ENCODE data around the gene GPR153. TPM values are rescaled to one million over a fixed set of nuclear protein-coding genes. Genes with fewer than 3 reads are reported as not detected.
A peak's percentile ranks its signal among the peaks of the same experiment; 100 is the strongest.

The GPR153 gene
- total and polyA plus RNA-seq, 2 of the 13 experiments (the other 11 are each of a cell fraction or from before 2014, with no cell fraction given) = 0.22 to 0.31 TPM

DNA sequence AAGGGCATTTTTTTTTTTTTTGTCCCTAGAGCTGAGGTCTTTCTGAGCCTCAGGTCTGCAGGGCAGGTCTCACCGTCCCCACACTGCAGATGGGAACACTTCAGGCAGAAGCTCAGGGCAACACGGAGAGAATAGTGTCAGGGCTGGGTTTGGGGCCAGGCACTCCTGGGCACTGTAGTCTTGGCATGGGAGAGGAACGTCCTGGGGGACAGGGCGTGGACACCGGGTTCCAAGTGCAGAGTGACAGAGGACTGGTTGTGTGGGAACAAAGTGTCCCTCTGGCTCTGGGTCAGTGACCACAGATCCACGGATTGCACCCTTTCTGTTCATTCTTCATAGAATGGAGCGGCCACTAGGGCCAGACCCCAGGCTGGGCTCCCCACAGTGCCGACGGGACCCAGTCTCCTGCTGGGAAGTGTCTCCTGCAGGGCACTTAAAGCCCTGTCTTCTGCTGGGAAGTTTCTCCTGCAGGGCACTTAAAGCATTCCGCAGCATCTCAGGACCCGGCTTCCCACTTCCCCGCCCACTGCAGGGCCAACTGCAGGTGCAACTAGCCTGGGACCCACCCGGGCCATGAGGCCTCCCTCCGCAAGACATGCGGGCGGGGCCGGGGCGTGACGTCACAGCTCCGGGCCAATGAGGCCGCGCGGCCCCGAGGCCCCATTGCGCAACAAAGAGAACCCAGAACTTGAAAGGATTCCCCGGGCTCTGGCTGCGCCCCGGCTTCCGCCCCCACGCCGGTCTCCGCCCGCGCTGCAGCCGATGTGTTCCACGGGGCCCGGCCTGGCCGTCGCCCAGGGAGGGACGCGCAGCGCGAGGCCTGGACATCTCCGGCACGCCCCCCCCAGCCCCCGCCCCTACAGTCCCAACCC is 1.2 kb downstream of the GPR153 start:
- in situ Hi-C loops (cut with HindIII; ENCODE audit: extremely low pct_ligation_motif_present, low pct_unique_long_range_greater_than_20kb) (no loop called here), intact Hi-C loops (cut with micrococcal nuclease; ENCODE audit: unreplicated experiment) (no loop called here)
- Histone ChIP-seq H3K36me3 (replicated peaks in 1 of 2; ENCODE audit: control insufficient read depth in 1 of 2, insufficient read depth in 2 of 2, low read length in 2 of 2) (no peaks in the 10 kb centered on the region), H3K4me2 (ENCODE audit: low read depth, low read length) (peak overlapping the region; percentile 51), H3K79me2 (ENCODE audit: insufficient read depth, low read length) (no peaks in the 10 kb centered on the region), H3K4me1 (ENCODE audit: insufficient read depth, low read length) (peaks cover 25% of the 10 kb centered on the region), H3K4me3 (replicated peaks in 1 of 3; ENCODE audit: insufficient read depth in 1 of 3, low read depth in 2 of 3, low read length in 3 of 3) (peak overlapping the region in 2 of 3 experiments; percentile 54 to 63; a peak in 4 of 6 replicates), H2AFZ (ENCODE audit: low read length) (no peak overlapping the region), H3K27ac (ENCODE audit: extremely low read length, insufficient read depth, low read length) (no peak overlapping the region), H3K9ac (ENCODE audit: insufficient read depth, low read depth, low read length) (no peak overlapping the region), H3K27me3 (ENCODE audit: control insufficient read depth in 1 of 2, insufficient read depth in 2 of 2, low read length in 2 of 2) (peaks cover 0 to 7% of the 10 kb centered on the region in 2 experiments; a peak in 3 of 5 replicates), H3K9me3 (ENCODE audit: low read length) (no peaks in the 10 kb centered on the region), H4K20me1 (ENCODE audit: insufficient read depth, low read length) (no peaks in the 10 kb centered on the region)
- POLR2A ChIA-PET = interaction anchor here (1.3 kb wide), 1 partner anchor 24 kb away, joined by 4 read pairs; the partner anchor contains the start of gene ICMT
- ATAC-seq (peak; percentile 39), DNase-seq (ENCODE audit: low spot score) (peak; percentile 63), FAIRE-seq (no peak)
- BruUV-seq (replicated peaks) = no TSS peak
- WGBS (ENCODE audit: low lambda C conversion rate) = 9% methylated on average over 9 of the region's 46 CpGs
- CTCF ChIA-PET (ENCODE audit: low intra/inter-chr PET ratio, low total read pairs) = no interaction called here
- TF ChIP-seq ZNF335 (CRISPR knock-in tag; IDR thresholded peaks at IDR 0.05) = no peak
- no peak for TF ChIP-seq ZNF251 (CRISPR knock-in tag; IDR thresholded peaks at IDR 0.05)
- TF ChIP-seq, protein P1, sequence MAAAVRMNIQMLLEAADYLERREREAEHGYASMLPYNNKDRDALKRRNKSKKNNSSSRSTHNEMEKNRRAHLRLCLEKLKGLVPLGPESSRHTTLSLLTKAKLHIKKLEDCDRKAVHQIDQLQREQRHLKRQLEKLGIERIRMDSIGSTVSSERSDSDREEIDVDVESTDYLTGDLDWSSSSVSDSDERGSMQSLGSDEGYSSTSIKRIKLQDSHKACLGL (CRISPR knock-in tag; IDR thresholded peaks at IDR 0.05) = no peak
- 0 out of 2 replicates have a peak, but pooled peaks have one; percentile 15 for TF ChIP-seq ZNF629 (CRISPR knock-in tag; conservative IDR thresholded peaks at IDR 0.05)
- TF ChIP-seq, protein P2, sequence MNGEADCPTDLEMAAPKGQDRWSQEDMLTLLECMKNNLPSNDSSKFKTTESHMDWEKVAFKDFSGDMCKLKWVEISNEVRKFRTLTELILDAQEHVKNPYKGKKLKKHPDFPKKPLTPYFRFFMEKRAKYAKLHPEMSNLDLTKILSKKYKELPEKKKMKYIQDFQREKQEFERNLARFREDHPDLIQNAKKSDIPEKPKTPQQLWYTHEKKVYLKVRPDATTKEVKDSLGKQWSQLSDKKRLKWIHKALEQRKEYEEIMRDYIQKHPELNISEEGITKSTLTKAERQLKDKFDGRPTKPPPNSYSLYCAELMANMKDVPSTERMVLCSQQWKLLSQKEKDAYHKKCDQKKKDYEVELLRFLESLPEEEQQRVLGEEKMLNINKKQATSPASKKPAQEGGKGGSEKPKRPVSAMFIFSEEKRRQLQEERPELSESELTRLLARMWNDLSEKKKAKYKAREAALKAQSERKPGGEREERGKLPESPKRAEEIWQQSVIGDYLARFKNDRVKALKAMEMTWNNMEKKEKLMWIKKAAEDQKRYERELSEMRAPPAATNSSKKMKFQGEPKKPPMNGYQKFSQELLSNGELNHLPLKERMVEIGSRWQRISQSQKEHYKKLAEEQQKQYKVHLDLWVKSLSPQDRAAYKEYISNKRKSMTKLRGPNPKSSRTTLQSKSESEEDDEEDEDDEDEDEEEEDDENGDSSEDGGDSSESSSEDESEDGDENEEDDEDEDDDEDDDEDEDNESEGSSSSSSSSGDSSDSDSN (CRISPR knock-in tag; IDR thresholded peaks at IDR 0.05) = peak; percentile 48
- no peak for TF ChIP-seq HOXD1 (CRISPR knock-in tag; IDR thresholded peaks at IDR 0.05)
- 0 out of 2 replicates have a peak, but pooled peaks have one; percentile 38 for TF ChIP-seq TMF1 (CRISPR knock-in tag; IDR thresholded peaks at IDR 0.05; ENCODE audit: low read depth)
- TF ChIP-seq, protein P3, sequence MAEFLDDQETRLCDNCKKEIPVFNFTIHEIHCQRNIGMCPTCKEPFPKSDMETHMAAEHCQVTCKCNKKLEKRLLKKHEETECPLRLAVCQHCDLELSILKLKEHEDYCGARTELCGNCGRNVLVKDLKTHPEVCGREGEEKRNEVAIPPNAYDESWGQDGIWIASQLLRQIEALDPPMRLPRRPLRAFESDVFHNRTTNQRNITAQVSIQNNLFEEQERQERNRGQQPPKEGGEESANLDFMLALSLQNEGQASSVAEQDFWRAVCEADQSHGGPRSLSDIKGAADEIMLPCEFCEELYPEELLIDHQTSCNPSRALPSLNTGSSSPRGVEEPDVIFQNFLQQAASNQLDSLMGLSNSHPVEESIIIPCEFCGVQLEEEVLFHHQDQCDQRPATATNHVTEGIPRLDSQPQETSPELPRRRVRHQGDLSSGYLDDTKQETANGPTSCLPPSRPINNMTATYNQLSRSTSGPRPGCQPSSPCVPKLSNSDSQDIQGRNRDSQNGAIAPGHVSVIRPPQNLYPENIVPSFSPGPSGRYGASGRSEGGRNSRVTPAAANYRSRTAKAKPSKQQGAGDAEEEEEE (CRISPR knock-in tag; IDR thresholded peaks at IDR 0.05; ENCODE audit: borderline replicate concordance) = no peak
- no peak for TF ChIP-seq TP53 (CRISPR knock-in tag; conservative IDR thresholded peaks at IDR 0.05)
- TF ChIP-seq, protein P4, sequence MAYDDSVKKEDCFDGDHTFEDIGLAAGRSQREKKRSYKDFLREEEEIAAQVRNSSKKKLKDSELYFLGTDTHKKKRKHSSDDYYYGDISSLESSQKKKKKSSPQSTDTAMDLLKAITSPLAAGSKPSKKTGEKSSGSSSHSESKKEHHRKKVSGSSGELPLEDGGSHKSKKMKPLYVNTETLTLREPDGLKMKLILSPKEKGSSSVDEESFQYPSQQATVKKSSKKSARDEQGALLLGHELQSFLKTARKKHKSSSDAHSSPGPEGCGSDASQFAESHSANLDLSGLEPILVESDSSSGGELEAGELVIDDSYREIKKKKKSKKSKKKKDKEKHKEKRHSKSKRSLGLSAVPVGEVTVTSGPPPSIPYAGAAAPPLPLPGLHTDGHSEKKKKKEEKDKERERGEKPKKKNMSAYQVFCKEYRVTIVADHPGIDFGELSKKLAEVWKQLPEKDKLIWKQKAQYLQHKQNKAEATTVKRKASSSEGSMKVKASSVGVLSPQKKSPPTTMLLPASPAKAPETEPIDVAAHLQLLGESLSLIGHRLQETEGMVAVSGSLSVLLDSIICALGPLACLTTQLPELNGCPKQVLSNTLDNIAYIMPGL (CRISPR knock-in tag; IDR thresholded peaks at IDR 0.05; ENCODE audit: borderline replicate concordance in 1 of 2, low read depth in 1 of 2) = no peak
- no peak for TF ChIP-seq ZNF549 (CRISPR knock-in tag; IDR thresholded peaks at IDR 0.05)
- no peak for TF ChIP-seq ZNF644 (CRISPR knock-in tag; IDR thresholded peaks at IDR 0.05; ENCODE audit: low read depth)
- TF ChIP-seq, protein P5, sequence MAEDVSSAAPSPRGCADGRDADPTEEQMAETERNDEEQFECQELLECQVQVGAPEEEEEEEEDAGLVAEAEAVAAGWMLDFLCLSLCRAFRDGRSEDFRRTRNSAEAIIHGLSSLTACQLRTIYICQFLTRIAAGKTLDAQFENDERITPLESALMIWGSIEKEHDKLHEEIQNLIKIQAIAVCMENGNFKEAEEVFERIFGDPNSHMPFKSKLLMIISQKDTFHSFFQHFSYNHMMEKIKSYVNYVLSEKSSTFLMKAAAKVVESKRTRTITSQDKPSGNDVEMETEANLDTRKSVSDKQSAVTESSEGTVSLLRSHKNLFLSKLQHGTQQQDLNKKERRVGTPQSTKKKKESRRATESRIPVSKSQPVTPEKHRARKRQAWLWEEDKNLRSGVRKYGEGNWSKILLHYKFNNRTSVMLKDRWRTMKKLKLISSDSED (CRISPR knock-in tag; IDR thresholded peaks at IDR 0.05) = no peak

Data from HepG2 (cell line).